ENCODE data around the gene CFAP54.
"Not testable (repeated sequence)": the region's sequence is repeated elsewhere in the genome, so short reads cannot be mapped to it uniquely, and the experiment has no call there.

CFAP54 gene

DNA sequence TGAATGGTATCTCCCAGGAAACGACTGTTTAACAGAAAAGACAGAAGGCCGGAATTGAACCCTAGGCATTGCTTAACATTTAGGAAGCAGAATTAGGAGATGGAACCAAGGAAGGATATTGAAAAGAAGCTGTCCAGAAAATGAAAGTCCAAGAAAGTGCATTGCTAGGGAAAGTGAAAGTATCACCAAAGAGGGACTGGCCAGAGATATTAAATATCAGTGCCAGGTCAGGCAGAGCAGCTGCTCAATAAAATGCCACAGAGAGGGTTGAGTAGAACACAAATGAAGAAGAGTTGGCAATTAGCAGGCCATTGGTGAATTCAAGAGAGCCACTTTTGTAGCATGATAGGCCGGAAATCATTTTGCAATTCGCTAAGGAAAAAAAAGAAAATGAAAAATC, 101.6 kb downstream of the CFAP54 start:
- DNase-seq (ENCODE audit: low read depth) = no peak
- TF ChIP-seq, protein P1, sequence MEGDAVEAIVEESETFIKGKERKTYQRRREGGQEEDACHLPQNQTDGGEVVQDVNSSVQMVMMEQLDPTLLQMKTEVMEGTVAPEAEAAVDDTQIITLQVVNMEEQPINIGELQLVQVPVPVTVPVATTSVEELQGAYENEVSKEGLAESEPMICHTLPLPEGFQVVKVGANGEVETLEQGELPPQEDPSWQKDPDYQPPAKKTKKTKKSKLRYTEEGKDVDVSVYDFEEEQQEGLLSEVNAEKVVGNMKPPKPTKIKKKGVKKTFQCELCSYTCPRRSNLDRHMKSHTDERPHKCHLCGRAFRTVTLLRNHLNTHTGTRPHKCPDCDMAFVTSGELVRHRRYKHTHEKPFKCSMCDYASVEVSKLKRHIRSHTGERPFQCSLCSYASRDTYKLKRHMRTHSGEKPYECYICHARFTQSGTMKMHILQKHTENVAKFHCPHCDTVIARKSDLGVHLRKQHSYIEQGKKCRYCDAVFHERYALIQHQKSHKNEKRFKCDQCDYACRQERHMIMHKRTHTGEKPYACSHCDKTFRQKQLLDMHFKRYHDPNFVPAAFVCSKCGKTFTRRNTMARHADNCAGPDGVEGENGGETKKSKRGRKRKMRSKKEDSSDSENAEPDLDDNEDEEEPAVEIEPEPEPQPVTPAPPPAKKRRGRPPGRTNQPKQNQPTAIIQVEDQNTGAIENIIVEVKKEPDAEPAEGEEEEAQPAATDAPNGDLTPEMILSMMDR (IDR thresholded peaks at IDR 0.05; ENCODE audit: low read depth, low read length, missing control alignments) = no peak
- in situ Hi-C loops (cut with HindIII; ENCODE audit: low sequenced_read_pairs) = no loop called here
- H3K4me3 ChIP-seq (ENCODE audit: low read depth, low read length) = no peak overlapping the region

DNA sequence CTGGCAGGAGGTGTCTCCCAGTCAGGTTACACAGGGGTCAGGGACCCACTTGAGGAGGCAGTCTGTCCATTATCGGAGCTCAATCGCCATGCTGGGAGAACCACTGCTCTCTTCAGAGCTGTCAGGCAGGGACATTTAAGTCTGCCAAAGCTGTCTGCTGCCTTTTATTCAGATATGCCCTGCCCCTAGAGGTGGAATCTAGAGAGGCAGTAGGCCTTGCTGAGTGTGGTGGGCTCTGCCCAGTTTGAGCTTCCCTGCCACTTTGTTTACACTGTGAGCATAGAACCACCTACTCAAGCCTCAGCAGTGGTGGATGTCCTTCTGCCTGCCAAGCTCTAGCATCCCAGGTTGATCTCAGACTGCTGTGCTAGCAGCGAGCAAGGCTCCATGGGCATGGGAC, 115.0 kb downstream of the CFAP54 start:
- in situ Hi-C loops (cut with HindIII; ENCODE audit: low sequenced_read_pairs); H3K4me3 ChIP-seq (ENCODE audit: low read depth, low read length): not testable (repeated sequence)

DNA sequence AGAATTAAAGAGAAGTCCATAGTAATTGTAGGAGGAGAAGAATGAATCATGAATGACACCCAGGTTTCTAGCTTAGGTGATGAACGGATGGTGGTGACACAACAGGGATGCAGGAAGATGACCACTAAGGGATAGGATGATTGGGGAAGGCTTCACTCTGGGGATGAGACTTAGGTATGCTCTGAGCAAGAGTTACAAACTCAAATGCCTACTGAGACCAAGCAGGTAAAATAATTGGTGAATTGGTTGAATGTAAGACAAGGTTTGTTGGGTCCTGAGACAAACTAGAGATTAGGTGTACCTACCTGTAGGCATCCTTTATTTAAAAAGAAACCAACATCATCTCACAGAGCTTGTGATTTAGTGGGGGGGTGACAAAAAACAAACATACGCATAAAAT, 116.3 kb downstream of the CFAP54 start:
- H3K4me3 ChIP-seq (ENCODE audit: low read depth, low read length) = no peak overlapping the region
- in situ Hi-C loops (cut with HindIII; ENCODE audit: low sequenced_read_pairs) = no loop called here
- TF ChIP-seq, protein P1 (IDR thresholded peaks at IDR 0.05; ENCODE audit: low read depth, low read length, missing control alignments) = no peak
- DNase-seq (ENCODE audit: low read depth) = no peak

More for the DNA sequence above, 115.0 kb downstream of the CFAP54 start:
- DNase-seq (ENCODE audit: low read depth) = not testable (repeated sequence)

DNA sequence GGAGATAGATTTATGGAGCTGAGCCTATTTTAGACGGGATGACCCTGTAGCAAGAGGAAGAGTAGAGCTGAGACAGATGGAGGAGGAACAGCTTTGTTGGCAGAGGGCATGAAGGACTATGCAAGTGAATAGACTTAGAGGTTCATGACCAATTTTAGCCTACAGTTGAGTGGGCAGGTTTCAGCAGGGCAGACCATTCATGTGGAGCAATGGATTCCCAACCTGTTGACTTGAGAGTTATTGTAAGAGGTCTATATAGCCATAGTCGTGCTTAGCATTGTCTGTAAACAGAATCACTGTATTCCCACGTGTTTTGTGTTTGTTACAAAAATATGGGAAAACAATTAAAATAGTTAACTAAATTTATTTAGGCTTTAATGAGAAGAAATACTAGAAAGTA, 116.8 kb downstream of the CFAP54 start:
- in situ Hi-C loops (cut with HindIII; ENCODE audit: low sequenced_read_pairs) = no loop called here
- no peak overlapping the region for H3K4me3 ChIP-seq (ENCODE audit: low read depth, low read length)
- DNase-seq (ENCODE audit: low read depth) = no peak

DNA sequence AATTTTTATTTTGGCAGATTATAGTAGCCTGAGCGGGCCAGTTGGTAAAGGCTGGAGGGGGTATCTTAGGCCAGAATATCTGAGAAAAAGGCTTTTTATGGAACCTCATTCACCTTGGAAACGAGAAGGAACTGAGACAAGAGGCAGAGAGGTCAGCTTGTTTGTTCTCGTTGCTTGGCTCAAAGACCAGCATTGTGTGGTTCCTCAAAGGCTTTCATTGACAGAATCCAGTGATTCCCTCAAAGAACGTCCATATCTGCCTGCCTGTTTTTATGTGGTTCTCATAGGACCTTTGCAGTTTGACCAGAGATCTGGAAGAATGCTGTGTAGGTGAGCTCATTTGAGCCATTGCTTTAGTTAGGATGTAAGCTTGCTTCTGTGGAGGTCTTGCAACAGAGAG, 117.3 kb downstream of the CFAP54 start:
- no peak for DNase-seq (ENCODE audit: low read depth)
- no peak overlapping the region for H3K4me3 ChIP-seq (ENCODE audit: low read depth, low read length)
- TF ChIP-seq, protein P1 (IDR thresholded peaks at IDR 0.05; ENCODE audit: low read depth, low read length, missing control alignments) = no peak
- in situ Hi-C loops (cut with HindIII; ENCODE audit: low sequenced_read_pairs) = no loop called here

More for the DNA sequence above, 116.8 kb downstream of the CFAP54 start:
- TF ChIP-seq, protein P1 (IDR thresholded peaks at IDR 0.05; ENCODE audit: low read depth, low read length, missing control alignments) = no peak

DNA sequence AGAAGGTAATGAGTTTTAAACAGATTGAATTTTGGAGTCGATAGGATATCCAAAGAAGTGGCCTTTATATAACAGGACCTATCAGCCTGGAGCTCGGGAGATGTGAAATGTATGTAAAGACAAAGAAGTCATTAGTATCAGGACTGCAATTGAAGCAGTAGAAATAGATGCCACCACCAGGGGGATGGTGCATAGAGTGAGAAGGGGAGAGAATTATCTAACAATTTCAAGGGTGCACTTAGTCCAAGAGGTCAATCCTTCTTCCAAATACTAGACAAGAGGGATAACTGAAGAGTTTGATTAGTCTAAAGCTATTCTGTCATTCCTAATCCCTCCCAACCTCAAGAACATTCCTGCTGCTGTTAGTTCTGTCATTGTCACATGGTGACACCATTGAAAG, 127.8 kb downstream of the CFAP54 start:
- no peak for DNase-seq (ENCODE audit: low read depth)
- in situ Hi-C loops (cut with HindIII; ENCODE audit: low sequenced_read_pairs) = no loop called here
- TF ChIP-seq, protein P1 (IDR thresholded peaks at IDR 0.05; ENCODE audit: low read depth, low read length, missing control alignments) = peak; percentile 14
- no peak overlapping the region for H3K4me3 ChIP-seq (ENCODE audit: low read depth, low read length)

DNA sequence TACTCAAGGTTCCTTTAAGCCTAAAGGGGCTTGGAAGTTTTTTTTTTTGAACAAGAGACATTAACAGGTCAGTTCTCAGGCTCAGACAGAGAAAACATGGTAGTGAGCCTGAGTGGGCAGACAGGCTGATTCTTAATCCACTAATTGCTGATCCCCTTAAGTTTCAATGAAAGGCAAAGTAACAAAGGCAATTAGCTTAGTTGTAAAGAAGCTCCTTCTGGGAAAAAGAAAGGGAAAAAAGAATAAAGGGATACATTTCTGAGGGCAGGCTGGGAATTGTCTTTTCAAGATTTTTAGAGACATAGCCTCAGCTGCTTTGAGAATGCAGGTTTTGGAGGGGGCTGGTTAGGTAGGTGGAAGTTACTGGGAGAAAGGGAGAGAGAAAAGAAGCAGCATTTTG, 133.8 kb downstream of the CFAP54 start:
- in situ Hi-C loops (cut with HindIII; ENCODE audit: low sequenced_read_pairs) = no loop called here
- TF ChIP-seq, protein P1 (IDR thresholded peaks at IDR 0.05; ENCODE audit: low read depth, low read length, missing control alignments) = no peak
- no peak for DNase-seq (ENCODE audit: low read depth)
- H3K4me3 ChIP-seq (ENCODE audit: low read depth, low read length) = no peak overlapping the region
